Astrocyte (in vitro differentiated cells and primary cell): ENCODE data around the gene PCNT. TPM values are rescaled to one million over a fixed set of nuclear protein-coding genes. Genes with fewer than 3 reads are reported as not detected.

Experiments
- DNase-seq: peaks from one replicate; pipeline ENCODE4 v3.0.0-alpha.2; 2010; ENCODE audit warnings: low read depth
- FAIRE-seq: peaks from 2 replicates; lab custom pipeline; 2011; peaks lifted over from hg19 to GRCh38; lab: Jason Lieb, UNC
- H2AFZ ChIP-seq: 2 replicates; pipeline ENCODE4 v1.6.0; 2012; ENCODE audit warnings: low read depth, low read length, inconsistent platforms
- H3K27ac ChIP-seq: 2 replicates; pipeline ENCODE4 v1.5.1; 2011; ENCODE audit warnings: low read depth, low read length, inconsistent platforms
- H3K27me3 ChIP-seq: 2 replicates; pipeline ENCODE4 v1.6.0; 2011; ENCODE audit warnings: low read length, inconsistent platforms; ENCODE audit not compliant: insufficient read depth
- H3K36me3 ChIP-seq: 2 replicates; pipeline ENCODE4 v1.5.1; 2011; ENCODE audit warnings: low read length, inconsistent platforms; ENCODE audit not compliant: insufficient read depth
- H3K4me1 ChIP-seq: 2 replicates; pipeline ENCODE4 v1.5.1; 2011; ENCODE audit warnings: low read length, inconsistent platforms; ENCODE audit not compliant: insufficient read depth
- H3K4me2 ChIP-seq: 2 replicates; pipeline ENCODE4 v1.6.0; 2012; ENCODE audit warnings: low read length, inconsistent platforms
- H3K4me3 ChIP-seq: 2 replicates; pipeline ENCODE4 v1.5.1; 2011; ENCODE audit warnings: low read depth, mild to moderate bottlenecking, low read length, inconsistent platforms; ENCODE audit not compliant: insufficient read depth
- H3K79me2 ChIP-seq: 2 replicates; pipeline ENCODE4 v1.6.0; 2012; ENCODE audit warnings: mild to moderate bottlenecking, low read length, inconsistent platforms; ENCODE audit not compliant: insufficient read depth
- H3K9ac ChIP-seq: 2 replicates; pipeline ENCODE4 v1.6.0; 2012; ENCODE audit warnings: mild to moderate bottlenecking, low read length, inconsistent platforms
- H3K9me3 ChIP-seq: 2 replicates; pipeline ENCODE4 v1.5.1; 2012; ENCODE audit warnings: low read depth, mild to moderate bottlenecking, low read length, inconsistent platforms; ENCODE audit not compliant: insufficient read depth
- H4K20me1 ChIP-seq: 2 replicates; pipeline ENCODE4 v1.6.0; 2012; ENCODE audit warnings: low read length, inconsistent platforms; ENCODE audit not compliant: insufficient read depth
- H3K27ac Mint-ChIP-seq: one replicate; pipeline ENCODE4 v1.8.0; 2021; ENCODE audit warnings: mild to moderate bottlenecking, mixed read lengths; ENCODE audit not compliant: unreplicated experiment
- H3K27me3 Mint-ChIP-seq: one replicate; pipeline ENCODE4 v1.8.0; 2021; ENCODE audit warnings: low read depth, mixed read lengths; ENCODE audit not compliant: unreplicated experiment
- H3K36me3 Mint-ChIP-seq: one replicate; pipeline ENCODE4 v1.8.0; 2021; ENCODE audit warnings: low read depth, mixed read lengths; ENCODE audit not compliant: unreplicated experiment
- H3K4me1 Mint-ChIP-seq: one replicate; pipeline ENCODE4 v1.8.0; 2021; ENCODE audit warnings: low read depth, mixed read lengths; ENCODE audit not compliant: unreplicated experiment
- H3K4me3 Mint-ChIP-seq: one replicate; pipeline ENCODE4 v1.8.0; 2021; ENCODE audit warnings: mild to moderate bottlenecking, moderate library complexity, mixed read lengths; ENCODE audit not compliant: unreplicated experiment
- H3K9me3 Mint-ChIP-seq: one replicate; pipeline ENCODE4 v1.8.0; 2021; ENCODE audit warnings: mild to moderate bottlenecking, mixed read lengths; ENCODE audit not compliant: unreplicated experiment
- EZH2 ChIP-seq: IDR thresholded peaks from 2 replicates; pipeline ENCODE4 v1.6.1; 2012; ENCODE audit warnings: mild to moderate bottlenecking, low read length, inconsistent platforms; ENCODE audit not compliant: insufficient read depth
- total RNA-seq: library from RNA; stranded (reverse); gene quantifications from 2 replicates; pipeline ENCODE4 v1.2.1, GENCODE V29; 2021
- TF ChIP-seq, protein P1 (sequence below): IDR thresholded peaks from 2 replicates; pipeline ENCODE4 v1.5.1; 2011; ENCODE audit warnings: low read depth, mild to moderate bottlenecking, inconsistent platforms, low read length, moderate library complexity; ENCODE audit not compliant: insufficient read depth

PCNT gene
- total RNA-seq, 1 donor from 2014 or later = 19.9 TPM

DNA sequence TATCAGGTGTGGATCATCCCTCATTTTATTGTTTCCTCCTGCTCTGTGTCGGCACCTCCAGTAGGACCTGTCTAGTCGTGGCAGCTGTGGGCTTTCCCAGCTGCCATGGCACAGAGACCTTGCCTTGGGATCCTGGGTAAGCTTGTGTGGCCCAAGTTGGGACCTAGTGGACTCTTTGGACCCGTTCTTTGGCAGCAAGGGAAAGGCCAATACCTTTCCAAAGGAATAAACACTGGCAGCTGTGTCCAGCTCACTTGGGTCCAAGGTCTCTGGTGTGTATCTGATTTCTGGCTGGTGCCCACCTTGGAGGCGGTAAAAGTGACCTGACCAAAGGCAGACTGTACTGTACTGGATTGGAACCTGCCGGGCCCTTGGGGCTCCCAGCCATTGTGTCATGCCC lies 156.5 kb downstream of the PCNT start:
- Histone ChIP-seq H3K27ac (no peak overlapping the region), H3K9ac (no peak overlapping the region)
- no peak for TF ChIP-seq EZH2

DNA sequence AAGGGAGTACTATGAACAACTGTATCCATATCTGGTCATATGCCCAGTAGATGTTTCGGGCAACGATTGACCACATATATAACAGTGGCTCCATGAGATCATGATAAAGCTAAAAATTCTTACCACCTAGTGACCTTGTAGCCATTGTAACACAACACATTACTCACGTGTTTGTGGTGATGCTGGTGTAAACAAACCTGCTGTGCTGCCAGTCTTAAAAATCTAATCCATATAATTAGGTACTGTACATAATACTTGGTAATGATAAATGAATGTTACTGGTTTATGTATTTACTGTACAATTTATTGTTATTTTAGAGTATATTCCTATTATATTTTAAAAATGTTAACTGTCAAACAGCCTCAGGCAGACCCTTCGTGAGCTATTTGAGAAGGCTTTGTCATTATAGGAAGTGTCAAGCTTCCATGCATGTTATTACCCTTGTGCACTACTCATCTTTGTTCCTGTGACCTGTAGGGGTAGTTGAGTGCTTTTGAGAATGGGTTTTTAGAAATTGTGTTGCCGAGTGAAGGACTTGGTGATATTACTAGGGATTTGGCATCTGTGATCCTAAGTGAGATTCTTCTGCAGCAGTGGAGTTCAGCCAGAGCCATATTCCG lies 158.4 kb downstream of the PCNT start:
- Mint-ChIP-seq H3K27ac (no peak overlapping the region), H3K36me3 (peaks cover 11% of the 10 kb centered on the region), H3K4me1 (no peaks in the 10 kb centered on the region), H3K27me3 (no peaks in the 10 kb centered on the region), H3K9me3 (no peaks in the 10 kb centered on the region), H3K4me3 (no peak overlapping the region)
- DNase-seq = no peak
- no peak for TF ChIP-seq EZH2
- TF ChIP-seq, protein P1, sequence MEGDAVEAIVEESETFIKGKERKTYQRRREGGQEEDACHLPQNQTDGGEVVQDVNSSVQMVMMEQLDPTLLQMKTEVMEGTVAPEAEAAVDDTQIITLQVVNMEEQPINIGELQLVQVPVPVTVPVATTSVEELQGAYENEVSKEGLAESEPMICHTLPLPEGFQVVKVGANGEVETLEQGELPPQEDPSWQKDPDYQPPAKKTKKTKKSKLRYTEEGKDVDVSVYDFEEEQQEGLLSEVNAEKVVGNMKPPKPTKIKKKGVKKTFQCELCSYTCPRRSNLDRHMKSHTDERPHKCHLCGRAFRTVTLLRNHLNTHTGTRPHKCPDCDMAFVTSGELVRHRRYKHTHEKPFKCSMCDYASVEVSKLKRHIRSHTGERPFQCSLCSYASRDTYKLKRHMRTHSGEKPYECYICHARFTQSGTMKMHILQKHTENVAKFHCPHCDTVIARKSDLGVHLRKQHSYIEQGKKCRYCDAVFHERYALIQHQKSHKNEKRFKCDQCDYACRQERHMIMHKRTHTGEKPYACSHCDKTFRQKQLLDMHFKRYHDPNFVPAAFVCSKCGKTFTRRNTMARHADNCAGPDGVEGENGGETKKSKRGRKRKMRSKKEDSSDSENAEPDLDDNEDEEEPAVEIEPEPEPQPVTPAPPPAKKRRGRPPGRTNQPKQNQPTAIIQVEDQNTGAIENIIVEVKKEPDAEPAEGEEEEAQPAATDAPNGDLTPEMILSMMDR = no peak
- no peaks in the 10 kb centered on the region for H3K9me3 ChIP-seq
- H3K4me2 ChIP-seq = no peak overlapping the region
- H3K79me2 ChIP-seq = peaks cover 60% of the 10 kb centered on the region
- H3K9ac ChIP-seq = no peak overlapping the region
- H2AFZ ChIP-seq = no peak overlapping the region
- no peak for FAIRE-seq
- no peak overlapping the region for H3K4me3 ChIP-seq
- H3K4me1 ChIP-seq = no peaks in the 10 kb centered on the region
- H3K27ac ChIP-seq = no peak overlapping the region
- H4K20me1 ChIP-seq = peaks cover 62% of the 10 kb centered on the region
- H3K27me3 ChIP-seq = no peaks in the 10 kb centered on the region
- H3K36me3 ChIP-seq = peaks cover 8% of the 10 kb centered on the region

More for the DNA sequence above, 156.5 kb downstream of the PCNT start:
- Histone ChIP-seq H3K79me2 (peaks cover 72% of the 10 kb centered on the region), H3K27me3 (no peaks in the 10 kb centered on the region), H3K4me1 (no peaks in the 10 kb centered on the region), H3K36me3 (peaks cover 4% of the 10 kb centered on the region), H4K20me1 (peaks cover 70% of the 10 kb centered on the region), H2AFZ (no peak overlapping the region), H3K9me3 (no peaks in the 10 kb centered on the region), H3K4me3 (no peak overlapping the region), H3K4me2 (no peak overlapping the region)
- no peak overlapping the region for H3K27ac Mint-ChIP-seq
- no peak for FAIRE-seq
- H3K4me1 Mint-ChIP-seq = no peaks in the 10 kb centered on the region
- no peaks in the 10 kb centered on the region for H3K27me3 Mint-ChIP-seq
- H3K36me3 Mint-ChIP-seq = peaks cover 14% of the 10 kb centered on the region
- no peaks in the 10 kb centered on the region for H3K9me3 Mint-ChIP-seq
- DNase-seq = no peak
- no peak overlapping the region for H3K4me3 Mint-ChIP-seq

DNA sequence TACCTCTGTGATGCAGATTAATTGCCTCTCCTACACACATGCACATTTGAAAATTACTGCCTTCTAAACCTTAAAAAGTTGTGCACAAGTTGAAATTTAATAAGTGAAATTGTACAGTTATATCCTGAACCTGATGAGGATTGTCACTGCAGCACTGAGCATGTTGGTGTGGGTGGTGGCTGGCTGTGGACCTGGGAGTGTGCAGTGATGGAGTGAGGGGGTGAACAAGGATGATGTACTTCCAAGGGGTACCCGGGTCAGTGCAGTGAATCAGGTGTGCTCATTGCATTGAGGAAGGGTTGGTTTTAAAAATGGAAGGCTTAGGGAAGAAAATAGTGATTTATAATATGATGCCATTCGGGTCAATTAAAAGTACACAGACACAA lies 158.9 kb downstream of the PCNT start:
- no peaks in the 10 kb centered on the region for H3K27me3 Mint-ChIP-seq
- TF ChIP-seq, protein P1 = no peak
- no peaks in the 10 kb centered on the region for H3K4me1 Mint-ChIP-seq
- no peak overlapping the region for H3K4me2 ChIP-seq
- FAIRE-seq (no peak), DNase-seq (no peak)
- no peak overlapping the region for H3K4me3 ChIP-seq
- H3K36me3 ChIP-seq = peaks cover 8% of the 10 kb centered on the region
- H3K4me1 ChIP-seq = no peaks in the 10 kb centered on the region
- no peak overlapping the region for H3K27ac ChIP-seq
- no peak overlapping the region for H3K9ac ChIP-seq
- H4K20me1 ChIP-seq = peaks cover 59% of the 10 kb centered on the region
- H3K36me3 Mint-ChIP-seq = peaks cover 11% of the 10 kb centered on the region
- H3K27me3 ChIP-seq = no peaks in the 10 kb centered on the region
- no peak overlapping the region for H2AFZ ChIP-seq
- no peaks in the 10 kb centered on the region for H3K9me3 ChIP-seq
- H3K9me3 Mint-ChIP-seq = no peaks in the 10 kb centered on the region
- no peak overlapping the region for H3K27ac Mint-ChIP-seq
- peaks cover 57% of the 10 kb centered on the region for H3K79me2 ChIP-seq
- H3K4me3 Mint-ChIP-seq = no peak overlapping the region
